DMS 273 treated with DMSO at 0.1 percent for 48 hours (cell line): ENCODE results near the gene INSR.

ENCODE experiments used
- DNase-seq: peaks from one replicate; lab custom pipeline; 2025; lab: John Stamatoyannopoulos, UW

Gene INSR

DNA sequence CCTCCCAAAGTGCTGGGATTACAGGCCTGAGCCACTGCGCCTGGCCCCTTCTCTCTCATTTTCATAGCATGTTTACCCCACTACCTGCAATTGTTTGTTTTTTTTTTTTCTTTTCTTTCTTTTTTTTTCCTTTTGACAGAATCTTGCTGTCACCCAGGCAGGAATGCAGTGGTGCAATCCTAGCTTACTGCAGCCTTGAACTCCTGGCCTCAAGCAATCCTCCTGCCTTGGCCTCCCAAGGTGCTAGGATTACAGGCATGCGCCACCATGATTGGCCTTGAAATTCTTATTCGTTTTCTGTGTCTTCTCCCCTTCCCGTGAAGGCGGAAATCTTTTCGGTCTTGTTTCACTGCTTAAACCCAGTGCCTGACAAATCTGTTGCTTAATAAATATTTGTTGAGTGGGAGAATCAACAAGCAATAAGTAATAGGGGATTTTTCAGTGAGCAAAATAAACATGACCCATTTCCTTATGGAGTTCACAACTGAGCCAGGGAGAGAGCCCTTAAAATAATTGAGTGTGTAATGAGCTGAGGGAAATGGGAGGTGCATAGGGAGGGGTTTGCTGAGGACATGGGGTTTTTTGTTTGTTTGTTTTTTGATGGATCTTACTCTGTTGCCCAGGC, 1.8 kb upstream of the INSR start:
- DNase-seq = no peak

DNA sequence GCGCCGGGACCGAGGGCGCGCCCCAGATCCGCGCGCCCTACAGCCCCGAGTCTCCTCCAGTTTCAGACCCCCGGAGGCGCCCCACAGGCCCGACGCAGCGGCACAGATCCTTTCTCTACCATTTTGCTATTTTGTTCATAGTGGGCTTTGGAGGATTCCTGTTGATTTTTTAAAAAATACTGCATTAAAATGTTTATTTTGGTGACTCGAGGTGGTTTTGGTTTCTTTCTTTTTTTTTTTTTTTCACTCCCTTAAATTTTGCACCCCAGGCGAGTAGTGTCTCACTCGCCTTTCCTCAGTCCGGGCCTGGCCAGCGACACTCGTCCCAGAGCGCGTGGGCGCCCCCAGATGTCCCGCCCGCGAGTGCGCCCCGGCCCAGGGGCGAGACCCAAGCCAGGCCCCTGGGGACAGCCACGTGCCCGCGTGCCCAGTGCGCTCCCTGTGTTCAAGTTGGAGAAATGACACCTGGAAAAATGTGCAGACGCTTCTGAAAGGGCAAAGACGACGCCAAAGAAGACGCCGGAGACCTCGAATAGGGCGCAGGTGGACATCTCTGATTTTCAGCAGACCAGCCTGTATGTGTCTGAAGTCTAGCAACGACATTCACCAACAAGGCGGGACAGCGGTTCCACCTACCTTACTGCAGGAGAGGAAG, 471 bp upstream of the INSR start:
- peak; percentile 12 for DNase-seq

DNA sequence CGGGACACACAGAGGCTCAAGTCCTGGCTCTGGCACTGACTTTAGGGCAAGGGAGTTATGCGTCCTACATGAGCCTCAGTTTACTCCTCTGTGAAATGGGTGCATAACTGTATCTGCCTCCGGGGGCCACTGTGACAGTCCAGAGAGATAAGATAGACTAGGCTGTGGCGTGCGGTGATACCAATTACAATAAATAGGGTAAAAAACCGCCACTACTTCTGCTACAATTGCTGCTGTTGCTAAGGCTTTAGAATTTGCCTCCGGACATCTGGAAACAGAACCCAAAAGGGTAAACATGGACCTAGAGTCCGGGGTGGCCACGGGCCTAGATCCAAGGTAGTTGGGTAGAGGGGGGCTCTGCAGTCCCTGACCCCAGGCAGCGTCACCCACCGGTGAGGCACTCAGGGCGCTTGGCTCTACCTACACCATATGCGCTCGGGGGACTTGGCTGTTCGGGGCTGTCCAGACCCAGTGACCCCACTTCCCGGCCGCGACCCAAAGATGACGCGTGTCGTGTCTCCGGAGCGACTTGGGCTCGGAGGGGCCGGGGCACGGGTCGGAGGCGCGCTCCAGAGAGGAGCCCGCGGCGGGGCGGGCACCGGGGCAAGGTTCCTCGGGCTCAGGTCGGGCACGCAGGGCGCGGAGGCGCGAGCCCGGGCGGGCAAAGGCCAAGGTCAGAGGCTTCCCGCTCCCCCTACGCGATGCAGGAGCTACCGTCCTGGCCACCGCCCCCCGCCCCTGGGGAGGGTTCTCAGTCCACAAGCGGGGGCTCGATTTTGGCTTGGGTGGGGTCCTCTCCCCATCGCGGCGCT, 1.1 kb downstream of the INSR start:
- DNase-seq = no peak

DNA sequence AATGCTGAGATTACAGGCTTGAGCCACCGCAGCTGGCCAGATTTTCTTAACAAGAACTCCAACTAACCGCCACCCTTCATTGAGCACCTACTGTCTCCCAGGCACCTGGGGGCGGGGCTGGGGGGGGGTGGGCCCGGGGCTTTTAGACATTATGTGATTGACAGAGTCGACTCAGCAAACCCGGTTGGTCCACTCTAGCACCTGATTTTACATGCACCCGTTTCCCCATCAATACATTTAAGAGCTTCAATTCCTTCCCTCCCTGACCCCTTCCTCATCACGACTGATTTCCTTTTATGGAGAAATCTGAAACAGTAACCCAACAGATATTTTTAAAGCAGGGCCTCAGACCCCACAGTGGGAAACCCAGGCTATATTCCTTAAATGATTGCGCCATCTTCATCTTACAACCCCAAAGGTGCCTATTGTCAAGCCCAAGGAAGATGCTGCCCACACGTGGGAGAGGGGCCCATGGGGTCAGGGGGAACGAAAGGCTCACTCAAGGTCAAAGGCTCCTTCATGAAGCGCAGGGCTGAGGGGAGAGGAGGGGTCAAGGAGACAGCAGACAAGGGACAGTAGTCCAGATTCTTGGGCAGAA, 1.8 kb downstream of the INSR start:
- no peak for DNase-seq

DNA sequence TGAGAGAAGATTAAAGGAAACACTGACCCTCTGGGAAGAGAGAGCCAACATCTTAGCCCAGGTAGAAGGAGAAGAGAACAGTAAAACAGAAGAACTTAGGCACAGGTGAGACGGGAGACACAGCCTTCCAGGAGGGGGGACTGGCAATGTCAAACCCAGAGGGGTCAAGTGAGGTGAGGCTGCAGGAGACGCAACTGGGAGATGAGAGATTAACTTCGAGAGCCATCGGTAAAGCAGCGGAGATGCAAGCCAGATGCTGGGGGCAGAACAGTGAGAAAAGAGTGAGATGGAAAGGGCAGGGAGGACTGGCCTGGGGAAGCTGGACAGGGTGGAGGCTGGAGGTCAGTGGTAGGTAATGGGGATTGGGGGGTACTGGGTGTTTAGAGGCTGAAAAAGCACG, 5.2 kb downstream of the INSR start:
- no peak for DNase-seq

DNA sequence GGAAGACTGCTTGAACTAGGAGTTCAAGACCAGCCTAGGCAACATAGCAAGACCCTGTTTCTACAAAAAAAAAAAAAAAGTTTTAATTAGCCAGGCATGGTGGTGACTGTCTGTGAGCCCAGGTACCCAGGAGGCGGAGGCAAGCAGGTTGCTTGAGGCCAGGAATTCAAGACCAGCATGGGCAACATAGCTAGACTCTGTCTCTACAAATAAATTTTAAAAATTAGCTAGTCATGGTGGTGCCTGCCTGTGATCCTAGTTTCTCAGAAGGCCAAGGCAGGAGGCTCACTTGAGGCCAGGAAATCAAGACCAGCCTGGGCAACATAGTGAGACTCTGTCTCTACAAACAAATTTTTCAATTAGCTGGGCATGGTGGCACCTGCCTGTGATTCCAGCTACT, 6.1 kb downstream of the INSR start:
- DNase-seq = no peak

DNA sequence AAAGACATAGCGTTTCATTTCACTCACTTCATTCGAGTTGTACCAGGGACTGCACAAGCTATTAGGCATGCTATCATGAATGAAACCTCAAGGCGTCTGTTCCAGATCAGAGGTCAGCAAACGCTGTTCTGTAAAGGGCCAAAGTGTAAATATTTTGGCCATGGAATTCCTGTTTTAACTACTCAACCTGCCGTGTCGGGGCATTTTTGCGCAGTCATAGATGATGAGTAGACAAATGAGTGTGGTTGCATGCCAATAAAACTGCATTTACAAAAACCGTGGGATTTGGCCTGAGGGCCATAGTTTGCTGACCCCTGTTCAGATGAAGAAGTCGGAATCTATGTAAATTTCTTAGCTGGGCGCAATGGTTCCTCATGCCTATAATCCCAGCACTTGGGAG, 6.5 kb downstream of the INSR start:
- DNase-seq = no peak

DNA sequence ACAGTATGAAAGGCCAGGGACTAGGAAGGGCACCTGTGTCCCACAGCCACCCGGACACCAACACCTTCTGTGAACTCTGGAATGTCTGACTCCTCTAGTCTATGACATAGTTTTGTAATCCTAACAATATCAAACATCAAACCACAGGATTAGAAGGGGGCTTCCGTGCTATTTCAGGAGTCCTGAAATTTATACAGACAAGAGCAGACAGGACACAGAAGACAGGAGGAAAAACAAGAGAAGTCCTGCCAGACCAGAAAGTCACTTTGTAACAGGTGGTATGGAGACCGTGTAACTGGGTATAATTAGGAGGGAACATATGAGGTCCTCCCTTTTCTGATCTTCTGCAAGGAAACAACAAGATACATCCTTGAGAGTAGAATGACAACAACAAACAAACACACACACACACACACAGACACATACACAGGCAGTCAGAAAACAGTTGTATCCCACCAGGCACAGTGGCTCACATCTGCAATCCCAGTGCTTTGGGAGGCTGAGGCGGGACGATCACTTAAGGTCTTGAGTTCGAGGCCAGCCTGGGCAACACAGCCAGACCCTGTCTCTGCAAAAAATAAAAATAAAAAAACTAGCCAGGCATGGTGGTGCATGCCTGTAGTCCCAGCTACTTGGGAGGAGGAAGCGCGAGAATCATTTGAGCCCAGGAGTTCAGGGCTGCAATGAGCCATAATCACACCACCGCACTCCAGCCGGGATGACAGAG, 13.1 kb downstream of the INSR start:
- no peak for DNase-seq

DNA sequence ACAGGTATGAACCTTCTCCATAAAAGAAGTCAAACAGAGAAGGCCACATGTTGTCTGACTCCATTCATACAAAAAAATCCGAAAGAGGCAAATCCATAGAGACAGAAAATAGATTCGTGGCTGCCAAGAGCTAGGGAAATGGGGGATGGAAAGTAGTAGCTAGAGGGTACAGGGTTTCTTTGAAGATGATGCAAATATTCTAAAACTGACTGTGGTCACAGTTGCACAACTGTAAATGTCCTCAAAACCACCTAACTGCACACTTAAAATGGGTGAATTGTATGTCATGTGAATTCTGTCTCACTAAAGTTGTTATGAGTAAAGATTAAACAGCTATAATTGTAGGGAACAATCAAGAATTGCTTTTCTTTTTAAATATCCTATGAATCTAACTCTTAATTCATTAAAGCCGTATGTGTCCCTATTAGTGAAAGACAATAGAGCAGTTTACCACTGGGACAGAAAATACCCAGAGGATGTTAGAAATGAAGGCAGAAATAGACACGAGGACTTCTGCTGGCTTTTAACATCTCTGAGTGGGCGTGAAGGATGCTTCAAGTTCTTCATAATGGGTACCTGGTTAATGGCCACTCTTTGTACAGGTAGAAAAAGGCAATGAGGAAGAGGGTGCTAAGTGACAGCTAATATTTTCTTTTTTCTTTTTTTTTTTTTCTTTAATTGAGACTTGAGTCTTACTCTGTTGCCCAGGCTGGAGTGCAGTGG, 21.2 kb downstream of the INSR start:
- DNase-seq = no peak

DNA sequence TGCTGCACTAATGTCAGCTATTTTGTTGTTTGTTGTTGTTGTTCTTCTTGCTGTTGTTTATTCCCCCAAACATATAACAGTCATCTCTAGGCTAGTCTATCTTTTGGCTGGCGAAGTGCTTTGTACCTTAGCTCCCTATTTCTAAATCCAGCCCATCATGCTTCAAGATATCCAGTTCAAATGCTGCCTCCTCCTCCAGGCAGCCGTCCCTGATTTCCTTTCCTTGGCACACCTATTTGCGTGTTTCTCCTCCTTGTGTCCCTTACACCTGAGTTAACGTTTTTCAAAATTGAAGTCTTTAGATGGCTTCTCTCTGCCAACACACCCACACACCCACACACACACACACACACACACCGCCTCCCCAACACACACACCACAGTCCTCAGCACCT, 25.5 kb downstream of the INSR start:
- no peak for DNase-seq

DNA sequence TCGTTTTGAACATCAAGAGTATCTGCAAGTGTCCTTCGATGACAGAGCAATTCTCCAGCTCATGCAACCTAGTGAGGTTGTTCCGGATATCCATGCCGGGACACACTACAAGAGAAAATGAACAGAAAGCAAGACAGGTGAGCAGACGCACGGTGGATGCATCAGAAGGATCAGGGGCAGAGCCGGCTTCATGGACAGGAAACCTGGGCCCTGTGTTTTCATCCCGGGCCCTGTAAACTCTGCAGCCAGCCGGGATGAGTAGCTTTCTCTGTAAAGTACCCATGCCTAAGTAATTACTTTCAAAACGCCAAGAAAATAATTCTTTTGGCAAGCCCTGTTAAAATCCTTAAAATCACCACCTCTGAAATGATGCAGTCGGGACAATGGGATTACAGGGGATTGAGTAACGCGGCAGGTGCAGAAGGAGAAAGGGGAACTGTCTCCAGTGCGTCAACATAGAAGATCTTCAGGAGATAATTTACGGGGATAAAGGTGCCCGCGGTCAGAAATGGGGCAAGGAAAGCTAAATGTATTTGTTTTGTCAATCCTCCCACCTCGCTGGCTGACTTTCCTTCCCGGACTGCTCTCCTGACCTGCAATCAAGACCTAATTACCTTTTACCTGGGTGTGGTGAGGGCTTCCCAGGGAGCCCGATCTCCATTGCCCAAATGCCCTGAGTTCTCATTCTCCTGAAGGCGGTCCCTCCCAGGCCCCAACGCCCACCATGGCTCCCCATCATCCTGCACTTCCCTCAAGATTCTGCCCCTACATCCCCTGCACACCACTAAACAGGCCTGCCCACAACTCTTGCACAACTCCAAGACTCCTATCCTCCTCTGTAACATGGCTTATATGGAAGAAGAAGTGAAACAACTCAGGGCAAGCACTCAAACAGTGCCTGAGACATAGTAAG, 26.2 kb downstream of the INSR start:
- DNase-seq = no peak

DNA sequence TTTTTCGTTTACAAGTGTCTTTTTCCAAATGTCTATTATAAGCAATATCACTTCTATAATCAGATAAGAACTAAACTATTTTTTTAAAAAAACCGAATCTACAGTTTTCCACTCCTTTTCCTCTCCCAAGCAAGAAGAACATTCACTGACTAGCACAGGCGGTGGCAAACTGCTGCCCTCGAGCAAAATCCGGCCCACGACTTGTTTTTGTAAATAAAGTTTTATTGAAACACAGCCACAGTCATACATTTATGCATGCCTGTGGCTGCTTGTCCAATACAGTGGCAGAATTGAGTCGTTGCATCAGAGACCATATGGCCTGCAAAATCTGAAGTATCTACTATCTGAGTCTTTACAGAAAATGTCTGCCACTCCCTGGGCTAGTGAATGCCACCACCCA, 27.4 kb downstream of the INSR start:
- DNase-seq = no peak

DNA sequence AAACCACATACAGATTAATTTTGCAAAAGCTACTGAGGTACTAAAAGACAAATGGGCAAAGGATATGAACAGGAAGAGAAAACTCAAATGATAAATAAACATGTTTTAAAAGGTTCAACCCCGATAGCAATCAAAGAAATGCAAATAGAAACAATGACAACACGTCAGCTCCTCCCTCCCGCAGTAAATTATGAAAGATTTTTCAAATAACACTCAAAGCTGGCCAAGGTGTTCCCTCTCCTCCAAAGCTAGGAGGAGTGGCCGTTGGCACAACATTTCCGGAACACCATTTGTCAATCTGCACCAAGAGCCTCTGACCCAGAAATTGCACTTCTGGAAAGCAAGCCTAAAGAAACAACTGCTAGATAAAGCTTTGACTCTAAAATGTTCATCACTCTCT, 28.3 kb downstream of the INSR start:
- no peak for DNase-seq

DNA sequence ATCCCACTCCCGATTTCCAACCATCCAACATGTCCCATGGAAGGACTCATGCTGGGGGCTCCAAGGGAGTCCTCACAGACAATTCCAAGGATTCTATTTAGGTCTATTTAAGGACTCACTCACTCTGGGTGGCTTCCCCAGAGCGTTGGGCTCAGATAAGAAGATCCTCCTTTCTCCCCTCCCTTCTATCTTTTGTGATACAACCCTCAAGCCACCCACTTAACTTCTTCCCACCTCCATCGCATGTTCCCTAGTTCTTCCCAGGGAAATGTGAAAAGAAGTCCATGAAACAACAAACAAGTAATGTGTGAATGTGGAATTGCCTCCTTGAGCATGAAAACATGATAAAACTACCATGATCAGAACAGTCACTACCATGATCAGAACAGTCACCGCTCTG, 29.4 kb downstream of the INSR start:
- DNase-seq = no peak

DNA sequence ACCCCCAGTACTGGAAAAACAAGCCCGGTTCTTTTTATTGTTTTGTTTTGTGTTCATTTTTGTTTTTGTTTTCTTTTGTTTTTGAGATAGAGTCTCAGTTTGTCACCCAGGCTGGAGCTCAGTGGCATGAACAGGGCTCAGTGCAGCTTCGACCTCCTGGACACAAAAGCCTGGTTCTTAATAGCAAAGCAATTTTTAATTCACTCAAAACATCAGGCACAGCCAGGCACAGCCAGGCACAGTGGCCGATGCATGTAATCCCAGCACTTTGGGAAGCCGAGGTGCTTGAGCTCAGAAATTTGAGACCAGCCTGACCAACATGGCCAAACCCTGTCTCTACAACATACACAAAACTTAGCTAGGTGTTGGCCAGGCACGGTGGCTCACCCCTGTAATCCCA, 30.7 kb downstream of the INSR start:
- no peak for DNase-seq

DNA sequence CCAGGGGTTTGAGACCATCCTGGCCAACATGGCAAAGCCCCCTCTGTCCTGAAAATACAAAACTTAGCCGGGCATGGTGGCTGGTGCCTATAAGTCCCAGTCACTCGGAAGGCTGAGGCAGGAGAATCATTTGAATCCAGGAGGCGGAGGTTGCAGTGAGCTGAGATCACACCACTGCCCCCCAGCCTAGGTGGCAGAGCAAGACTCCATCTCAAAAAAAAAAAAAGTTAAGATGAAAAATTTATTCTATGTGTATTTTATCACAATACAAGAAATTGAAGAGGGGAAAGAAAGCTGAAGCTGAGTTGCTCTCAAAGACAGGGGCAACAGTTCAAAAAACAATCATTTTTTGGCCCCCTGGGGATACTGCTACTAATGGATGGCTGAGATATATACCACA, 31.1 kb downstream of the INSR start:
- no peak for DNase-seq

DNA sequence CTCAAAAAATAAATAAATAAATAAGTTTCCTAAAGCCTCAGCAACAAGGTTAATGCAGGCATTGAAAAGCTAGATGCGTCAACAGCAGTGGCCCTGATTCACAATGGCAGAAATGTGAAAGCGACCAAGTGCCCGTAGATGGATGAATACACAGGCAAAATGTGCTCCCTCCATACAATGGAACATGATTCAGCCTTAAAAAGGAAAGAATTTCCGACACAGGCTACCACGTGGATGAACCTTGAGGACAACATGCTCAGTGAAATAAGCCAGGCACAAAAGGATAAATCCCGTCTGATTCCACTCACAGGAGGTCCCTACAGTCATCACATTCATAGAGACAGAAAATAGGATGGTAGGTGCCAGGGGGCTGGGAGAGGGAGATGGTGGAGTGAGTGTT, 31.7 kb downstream of the INSR start:
- no peak for DNase-seq

DNA sequence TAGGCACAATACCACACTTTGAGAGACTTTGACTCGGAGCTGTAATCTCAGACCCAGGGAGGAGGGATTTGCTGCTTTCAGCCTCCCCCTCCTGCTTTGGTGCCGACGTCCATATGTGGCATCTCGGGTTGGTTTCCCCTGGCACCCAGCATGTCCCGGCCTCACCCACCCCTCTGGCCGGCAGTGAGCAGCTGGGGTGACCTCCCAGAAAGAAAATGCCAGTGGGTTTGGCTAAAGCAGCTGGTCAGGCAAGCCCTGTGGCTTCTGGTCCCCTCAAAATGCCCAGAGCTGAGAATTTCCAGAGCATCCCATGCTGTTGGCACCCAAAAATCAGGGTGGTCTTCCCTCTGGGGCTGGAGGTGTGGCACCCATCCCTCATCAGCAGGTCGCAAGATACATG, 34.1 kb downstream of the INSR start:
- no peak for DNase-seq

DNA sequence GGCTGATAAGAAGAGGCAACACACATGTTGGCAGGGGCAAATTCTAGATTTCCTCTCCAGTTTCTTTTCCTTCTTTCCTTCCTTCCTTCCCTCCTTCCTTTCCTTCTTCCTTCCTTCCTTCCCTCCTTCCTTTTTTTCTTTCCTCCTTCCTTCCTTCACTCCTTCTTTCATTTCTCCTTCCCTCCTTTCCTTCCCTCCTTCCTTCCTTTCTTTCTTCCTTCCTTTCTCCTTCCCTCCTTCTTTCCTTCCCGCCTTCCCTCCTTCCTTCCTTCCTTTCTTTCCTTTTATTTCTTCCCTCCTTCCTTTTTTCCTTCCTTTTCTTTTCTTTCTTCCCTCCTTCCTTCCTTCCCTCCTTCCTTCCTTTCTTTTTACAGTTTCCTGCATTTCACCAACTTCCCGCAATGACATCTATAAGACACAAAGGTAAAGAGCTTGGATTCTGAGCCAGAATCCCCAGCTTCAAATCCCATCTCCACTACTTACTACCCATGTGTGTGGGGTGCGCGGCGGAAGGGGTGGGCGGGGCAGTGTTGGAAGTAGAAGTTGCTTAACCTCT, 35.3 kb downstream of the INSR start:
- no peak for DNase-seq
